K562 (cell line): Measurements from ENCODE around the gene TSPAN3. TPM values are rescaled to one million over a fixed set of nuclear protein-coding genes. Genes with fewer than 3 reads are reported as not detected.

Experiments used
- ATAC-seq: fragments of 200-7000 bp; cut with Tn5 transposase; 3 replicates; pipeline ENCODE4 v1.9.1; 2020; ENCODE audit warnings: moderate library complexity
- BruUV-seq: library from RNA; stranded (reverse); fragments of 400-500 nt; replicated peaks from 2 replicates; lab custom pipeline; 2021; lab: Mats Ljungman, UMichigan
- CTCF ChIA-PET: fragments of 300-600 bp; formaldehyde crosslinking; extraction: SDS; loops from one replicate; lab custom pipeline; 2021; ENCODE audit warnings: low intra/inter-chr PET ratio; lab: Yijun Ruan, JAX
- POLR2A ChIA-PET: fragments of 300-600, 350-650 bp; sonication (Branson Sonifier 250); formaldehyde crosslinking; extraction: SDS; loops from one replicate; lab custom pipeline; 2021; ENCODE audit warnings: antibody characterized with exemption, inconsistent platforms; lab: Yijun Ruan, JAX
- DNase-seq, 4 experiments: peaks; one replicate each; pipeline versions ENCODE4 v3.0.0 to v3.0.0-alpha.2; 2011 to 2018; ENCODE audit warnings: low spot score in 3 of 4, mixed read lengths in 3 of 4; ENCODE audit errors: extremely low read depth in 1 of 4
- FAIRE-seq: peaks from 2 replicates; lab custom pipeline; 2011; peaks lifted over from hg19 to GRCh38; lab: Jason Lieb, UNC
- H2AFZ ChIP-seq: 2 replicates; pipeline ENCODE4 v1.6.0; 2011; ENCODE audit warnings: low read depth, low read length, control low read depth, inconsistent platforms
- H3K27ac ChIP-seq: fragments of 200-600 bp; 3 replicates; pipeline ENCODE4 v1.8.0; 2011; ENCODE audit warnings: low read depth, mild to moderate bottlenecking, control low read depth, inconsistent platforms, low read length, moderate library complexity, mixed read lengths; ENCODE audit errors: extremely low read depth
- H3K27me3 ChIP-seq, 2 experiments: fragments of 300-600 bp in 1 of 2; 2 replicates in 1 of 2; 3 replicates in 1 of 2; pipeline versions ENCODE4 v1.6.0 to v1.8.0; 2011; ENCODE audit warnings: inconsistent platforms in 2 of 2, low read length in 2 of 2, mild to moderate bottlenecking in 1 of 2, mixed read lengths in 1 of 2, moderate library complexity in 1 of 2; ENCODE audit not compliant: control insufficient read depth in 2 of 2, insufficient read depth in 2 of 2
- H3K36me3 ChIP-seq: fragments of 300-600 bp; 3 replicates; pipeline ENCODE4 v1.8.0; 2011; ENCODE audit warnings: mild to moderate bottlenecking, low read length, inconsistent platforms; ENCODE audit not compliant: control insufficient read depth, insufficient read depth
- H3K4me1 ChIP-seq, 2 experiments: fragments of 200-600 bp in 1 of 2; replicated peaks in 1 of 2; 2 replicates in 1 of 2; 3 replicates in 1 of 2; pipeline versions ENCODE4 v1.5.1 to v1.8.0; 2011; ENCODE audit warnings: inconsistent platforms in 2 of 2, low read length in 2 of 2, mild to moderate bottlenecking in 1 of 2, mixed read lengths in 1 of 2, moderate library complexity in 1 of 2; ENCODE audit not compliant: control insufficient read depth in 2 of 2, insufficient read depth in 2 of 2
- H3K4me2 ChIP-seq: 2 replicates; pipeline ENCODE4 v1.6.1; 2011; ENCODE audit warnings: low read length, control low read depth, inconsistent platforms, mixed read lengths; ENCODE audit not compliant: insufficient read depth
- H3K4me3 ChIP-seq: fragments of 200-600 bp; sonication (generic), shearing (Covaris generic); 2 replicates; pipeline ENCODE4 v1.5.1; 2016; ENCODE audit warnings: control low read depth, inconsistent platforms
- H3K79me2 ChIP-seq: fragments of 200-600 bp; 3 replicates; pipeline ENCODE4 v1.8.0; 2011; ENCODE audit warnings: low read length, inconsistent platforms; ENCODE audit not compliant: control insufficient read depth, insufficient read depth
- H3K9ac ChIP-seq, 2 experiments: 2 replicates each; pipeline versions ENCODE4 v1.6.0 to v1.6.1; 2011; ENCODE audit warnings: low read depth in 2 of 2, low read length in 2 of 2, control low read depth in 1 of 2, inconsistent platforms in 1 of 2, mild to moderate bottlenecking in 1 of 2, mixed read lengths in 1 of 2; ENCODE audit not compliant: insufficient read depth in 1 of 2
- H3K9me1 ChIP-seq: one replicate; pipeline ENCODE4 v1.6.0; 2011; ENCODE audit warnings: inconsistent platforms, mild to moderate bottlenecking, low read length, moderate library complexity; ENCODE audit not compliant: control insufficient read depth, insufficient read depth
- H3K9me3 ChIP-seq: replicated peaks from 2 replicates; pipeline ENCODE4 v1.5.1; 2011; ENCODE audit warnings: low read depth, low read length, inconsistent platforms; ENCODE audit not compliant: control insufficient read depth, insufficient read depth
- H4K20me1 ChIP-seq: replicated peaks from 2 replicates; pipeline ENCODE4 v1.6.1; 2011; ENCODE audit warnings: low read length, inconsistent platforms, mixed read lengths; ENCODE audit not compliant: control insufficient read depth, insufficient read depth
- AFF4 ChIP-seq: sonication (generic); formaldehyde crosslinking; IDR thresholded peaks from 2 replicates; pipeline ENCODE4 v1.8.0; 2023; ENCODE audit warnings: mild to moderate bottlenecking, missing genetic modification reagents
- MXI1 ChIP-seq: IDR thresholded peaks from 2 replicates; pipeline ENCODE4 v1.6.1; 2011; ENCODE audit warnings: low read depth, mild to moderate bottlenecking, improper control_type of control experiment, low read length
- PREB ChIP-seq: sonication (generic); formaldehyde crosslinking; IDR thresholded peaks from 2 replicates; pipeline ENCODE4 v1.8.1; 2023; ENCODE audit warnings: mild to moderate bottlenecking, missing genetic modification reagents
- SIN3B ChIP-seq: fragments of 450-650 bp; IDR thresholded peaks from 2 replicates; pipeline ENCODE4 v1.6.1; 2017; ENCODE audit warnings: low read depth, mild to moderate bottlenecking, moderate library complexity
- SMARCA5 ChIP-seq: fragments of 450-650 bp; IDR thresholded peaks from 2 replicates; pipeline ENCODE4 v1.6.1; 2016
- TFAM ChIP-seq: fragments of 250-450 bp; sonication (Bioruptor Pico); conservative IDR thresholded peaks from 2 replicates; pipeline ENCODE4 v1.5.0; 2021; ENCODE audit warnings: mild to moderate bottlenecking, moderate library complexity
- ZBTB17 ChIP-seq: fragments of 450-650 bp; formaldehyde crosslinking; IDR thresholded peaks from 2 replicates; pipeline ENCODE4 v1.4.0; 2020; ENCODE audit warnings: mild to moderate bottlenecking
- ZBTB8A ChIP-seq: fragments of 450-650 bp; IDR thresholded peaks from 2 replicates; pipeline ENCODE4 v1.6.1; 2018; ENCODE audit warnings: mild to moderate bottlenecking, moderate library complexity; ENCODE audit not compliant: partially characterized antibody
- ZFX ChIP-seq: sonication (generic); formaldehyde crosslinking; IDR thresholded peaks from 2 replicates; pipeline ENCODE4 v1.8.0; 2022; ENCODE audit warnings: mild to moderate bottlenecking, missing genetic modification reagents, moderate library complexity
- WGBS: fragments of 100-300 bp; shearing (Covaris generic); methylation state at CpG from one replicate; pipeline ENCODE4 v1.1.6; 2016; ENCODE audit warnings: low coverage, mixed read lengths; ENCODE audit not compliant: insufficient coverage; ENCODE audit errors: missing lambda C conversion rate; 5-methylcytosine and 5-hydroxymethylcytosine counted together
- in situ Hi-C: fragments of 300-500 bp; cut with MboI; formaldehyde crosslinking; loops from 4 replicates; pipeline ENCODE4 v1.15.0; 2018; ENCODE audit warnings: inconsistent platforms, mixed read lengths
- intact Hi-C: fragments of 100-400 bp; cut with micrococcal nuclease; formaldehyde crosslinking; loops from 2 replicates; pipeline ENCODE4 v1.14.2; 2022
- polyA plus RNA-seq, 8 experiments: library from polyadenylated mRNA; depleted of rRNA in 4 of 8; stranded (reverse) in 5 of 8; unstranded in 3 of 8; fragments of >200 nt; fragmentation: Nextera tagmentation in 2 of 8; fragmentation: Illumina TruSeq in 1 of 8; extraction: Ambion mirVana in 2 of 8; extraction: Trizol in 1 of 8; gene quantifications; 2 replicates each; pipeline versions ENCODE4 v1.2.1 to v1.2.3, GENCODE V29; 2011 to 2014; ENCODE audit warnings: inconsistent platforms in 1 of 8, missing spikeins in 1 of 8
- total RNA-seq, 7 experiments: library from RNA; depleted of rRNA in 6 of 7; stranded (reverse); fragments of >200 nt in 6 of 7; fragmentation: Illumina TruSeq in 2 of 7; extraction: Trizol in 2 of 7; gene quantifications; 2 replicates each; pipeline versions ENCODE4 v1.2.1 to v1.2.3, GENCODE V29; 2011 to 2021; ENCODE audit warnings: low replicate concordance in 1 of 7
- TF ChIP-seq, protein P1 (sequence below): sonication (generic); formaldehyde crosslinking; IDR thresholded peaks from 2 replicates; pipeline ENCODE4 v1.8.0; 2022; ENCODE audit warnings: missing genetic modification reagents, mild to moderate bottlenecking, borderline replicate concordance

The TSPAN3 gene
- total and polyA plus RNA-seq, 9 of the 15 experiments (the other 6 are each of a cell fraction or from before 2014, with no cell fraction given) = 14.3 to 144 (median 71.1) TPM

DNA sequence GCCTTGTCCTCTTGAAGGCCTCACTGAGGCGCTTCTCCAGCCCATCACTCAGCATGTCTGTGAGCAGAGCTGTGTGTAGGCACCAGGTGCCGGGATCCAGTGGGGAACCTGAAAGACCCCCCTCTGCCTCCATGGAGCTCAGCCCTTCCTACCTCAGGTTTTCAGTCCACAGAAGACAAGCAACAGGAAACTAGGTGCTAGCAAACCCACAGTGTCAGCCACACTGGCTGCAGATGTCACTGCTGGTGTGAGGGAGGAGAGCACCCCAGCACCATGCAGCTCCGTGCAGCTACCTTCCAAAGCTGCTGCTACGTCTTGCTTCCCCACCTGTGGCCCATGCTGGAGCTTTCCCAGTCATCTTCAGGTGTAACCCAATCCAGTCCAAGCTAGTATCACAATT, 58.0 kb downstream of the TSPAN3 start:
- no peaks in the 10 kb centered on the region for H3K79me2 ChIP-seq
- in situ Hi-C loops (no loop called here), intact Hi-C loops (no loop called here)
- no peaks in the 10 kb centered on the region for H3K9me3 ChIP-seq
- WGBS = 0% methylated on average over 4 of the region's 4 CpGs
- no peak overlapping the region for H3K9ac ChIP-seq
- ChIA-PET CTCF (no interaction called here), POLR2A (interaction anchor here (0.6 kb wide), 2 partner anchors 149 to 577 kb away, joined by 3 to 4 read pairs; no protein-coding TSS in a partner anchor)
- 0 out of 2 replicates have a peak, but pooled peaks cover 1% of the 10 kb centered on the region for H4K20me1 ChIP-seq
- H3K4me2 ChIP-seq = no peak overlapping the region
- TF ChIP-seq TFAM (CRISPR knock-in tag) (no peak), SIN3B (no peak), AFF4 (CRISPR knock-in tag) (no peak), ZBTB8A (no peak), MXI1 (no peak), PREB (no peak), ZFX (no peak), SMARCA5 (no peak), ZBTB17 (no peak)
- TF ChIP-seq, protein P1, sequence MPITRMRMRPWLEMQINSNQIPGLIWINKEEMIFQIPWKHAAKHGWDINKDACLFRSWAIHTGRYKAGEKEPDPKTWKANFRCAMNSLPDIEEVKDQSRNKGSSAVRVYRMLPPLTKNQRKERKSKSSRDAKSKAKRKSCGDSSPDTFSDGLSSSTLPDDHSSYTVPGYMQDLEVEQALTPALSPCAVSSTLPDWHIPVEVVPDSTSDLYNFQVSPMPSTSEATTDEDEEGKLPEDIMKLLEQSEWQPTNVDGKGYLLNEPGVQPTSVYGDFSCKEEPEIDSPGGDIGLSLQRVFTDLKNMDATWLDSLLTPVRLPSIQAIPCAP (CRISPR knock-in tag) = no peak
- FAIRE-seq = no peak
- no peak overlapping the region for H3K27ac ChIP-seq
- DNase-seq = no peak
- no peak overlapping the region for H3K4me3 ChIP-seq
- ATAC-seq = no peak
- no peak overlapping the region for H2AFZ ChIP-seq
- H3K27me3 ChIP-seq = peaks cover 29 to 71% of the 10 kb centered on the region in 2 experiments
- no TSS peak for BruUV-seq
- H3K36me3 ChIP-seq = no peaks in the 10 kb centered on the region
- no peaks in the 10 kb centered on the region for H3K4me1 ChIP-seq
- no peaks in the 10 kb centered on the region for H3K9me1 ChIP-seq
